CD4-positive, alpha-beta T cell treated with Interleukin-6 for 4 hours (primary cell): ENCODE measurements around the gene RPS6KC1.
A peak's percentile ranks its signal among the peaks of the same experiment; 100 is the strongest.

ENCODE experiments used
- DNase-seq: peaks from one replicate; pipeline ENCODE4 v3.0.0-alpha.2; 2020; ENCODE audit warnings: mixed read lengths

RPS6KC1 gene

GRCh38 chr1:213242883-213243282 is 191.8 kb downstream of the RPS6KC1 start:
- no peak for DNase-seq

GRCh38 chr1:213244664-213245091 is 193.6 kb downstream of the RPS6KC1 start:
- DNase-seq, result peak; percentile 30

- no peak for DNase-seq
Measured at GRCh38 chr1:213245260-213245910, 194.3 kb downstream of the RPS6KC1 start.

GRCh38 chr1:213247038-213247437 is 196.0 kb downstream of the RPS6KC1 start:
- no peak for DNase-seq

GRCh38 chr1:213249395-213249794 is 198.4 kb downstream of the RPS6KC1 start:
- DNase-seq, result no peak

GRCh38 chr1:213250041-213250440 is 199.0 kb downstream of the RPS6KC1 start:
- DNase-seq, result no peak

GRCh38 chr1:213250446-213250845 is 199.4 kb downstream of the RPS6KC1 start:
- DNase-seq, result no peak

- no peak for DNase-seq
Measured at GRCh38 chr1:213251972-213252371, 200.9 kb downstream of the RPS6KC1 start.

- no peak for DNase-seq
Measured at GRCh38 chr1:213256438-213257087, 205.5 kb downstream of the RPS6KC1 start.

- DNase-seq, result no peak
Measured at GRCh38 chr1:213260311-213261075, 209.5 kb downstream of the RPS6KC1 start.

GRCh38 chr1:213264531-213264930 is 213.5 kb downstream of the RPS6KC1 start:
- DNase-seq, result no peak

- no peak for DNase-seq
Measured at GRCh38 chr1:213266983-213267772, 216.1 kb downstream of the RPS6KC1 start.

- DNase-seq, result no peak
Measured at GRCh38 chr1:213268221-213268620, 217.2 kb downstream of the RPS6KC1 start.

GRCh38 chr1:213269829-213270228 is 218.8 kb downstream of the RPS6KC1 start:
- no peak for DNase-seq

GRCh38 chr1:213273546-213273945 is 222.5 kb downstream of the RPS6KC1 start:
- no peak for DNase-seq

GRCh38 chr1:213274140-213274539 is 223.1 kb downstream of the RPS6KC1 start:
- DNase-seq, result no peak

- DNase-seq, result no peak
Measured at GRCh38 chr1:213275293-213275692, 224.3 kb downstream of the RPS6KC1 start.

- DNase-seq, result no peak
Measured at GRCh38 chr1:213276236-213276635, 225.2 kb downstream of the RPS6KC1 start.

- DNase-seq, result no peak
Measured at GRCh38 chr1:213277036-213277435, 226.0 kb downstream of the RPS6KC1 start.

GRCh38 chr1:213279410-213279809 is 228.4 kb downstream of the RPS6KC1 start:
- no peak for DNase-seq

- no peak for DNase-seq
Measured at GRCh38 chr1:213281640-213282301, 230.7 kb downstream of the RPS6KC1 start.

- DNase-seq, result no peak
Measured at GRCh38 chr1:213284626-213285025, 233.6 kb downstream of the RPS6KC1 start.
